Loucy (cell line): ENCODE measurements around the gene ACAA1.

Source experiments
- EZH2phosphoT487 ChIP-seq: fragments of 200-600 bp; IDR thresholded peaks from 2 replicates; pipeline ENCODE4 v1.6.1; 2018; ENCODE audit warnings: antibody characterized with exemption, mild to moderate bottlenecking, moderate library complexity, borderline replicate concordance
- TF ChIP-seq, protein P1 (sequence below): fragments of 200-600 bp; sonication (generic); conservative IDR thresholded peaks from 2 replicates; pipeline ENCODE4 v1.5.1; 2014; ENCODE audit warnings: mild to moderate bottlenecking, antibody characterized with exemption, low read length

DNA sequence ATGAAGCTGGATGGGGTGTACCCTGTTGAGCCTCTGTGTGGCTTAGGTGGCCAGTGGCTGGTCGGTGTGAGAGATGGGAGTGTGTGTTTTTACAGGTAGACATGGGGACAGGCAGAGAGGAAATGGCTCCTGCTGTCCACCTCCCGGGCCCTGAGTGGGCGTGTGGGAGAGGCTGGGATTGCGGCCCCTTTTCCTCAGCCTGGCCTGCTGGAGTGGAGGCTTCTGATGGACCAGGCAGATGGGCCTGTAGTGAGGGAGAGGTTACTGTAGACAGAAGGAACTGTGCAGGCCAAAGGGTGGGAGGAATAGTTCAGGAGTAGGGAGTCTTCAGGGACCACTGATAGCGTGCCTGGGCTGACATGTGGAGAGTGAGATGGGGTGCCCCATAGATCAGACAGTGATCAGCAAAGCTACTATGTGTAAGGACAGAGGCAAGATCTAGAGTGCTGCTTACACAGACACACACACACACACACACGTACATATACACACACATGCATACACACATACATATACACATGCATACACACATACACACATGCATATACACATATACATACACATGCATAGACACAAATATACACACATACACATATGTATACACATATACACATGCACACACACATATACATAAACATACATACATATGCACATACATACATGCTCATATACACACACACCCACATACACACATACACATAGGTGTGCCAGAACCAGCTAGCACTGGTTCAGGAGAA is 26.4 kb downstream of the ACAA1 start:
- TF ChIP-seq, protein P1, sequence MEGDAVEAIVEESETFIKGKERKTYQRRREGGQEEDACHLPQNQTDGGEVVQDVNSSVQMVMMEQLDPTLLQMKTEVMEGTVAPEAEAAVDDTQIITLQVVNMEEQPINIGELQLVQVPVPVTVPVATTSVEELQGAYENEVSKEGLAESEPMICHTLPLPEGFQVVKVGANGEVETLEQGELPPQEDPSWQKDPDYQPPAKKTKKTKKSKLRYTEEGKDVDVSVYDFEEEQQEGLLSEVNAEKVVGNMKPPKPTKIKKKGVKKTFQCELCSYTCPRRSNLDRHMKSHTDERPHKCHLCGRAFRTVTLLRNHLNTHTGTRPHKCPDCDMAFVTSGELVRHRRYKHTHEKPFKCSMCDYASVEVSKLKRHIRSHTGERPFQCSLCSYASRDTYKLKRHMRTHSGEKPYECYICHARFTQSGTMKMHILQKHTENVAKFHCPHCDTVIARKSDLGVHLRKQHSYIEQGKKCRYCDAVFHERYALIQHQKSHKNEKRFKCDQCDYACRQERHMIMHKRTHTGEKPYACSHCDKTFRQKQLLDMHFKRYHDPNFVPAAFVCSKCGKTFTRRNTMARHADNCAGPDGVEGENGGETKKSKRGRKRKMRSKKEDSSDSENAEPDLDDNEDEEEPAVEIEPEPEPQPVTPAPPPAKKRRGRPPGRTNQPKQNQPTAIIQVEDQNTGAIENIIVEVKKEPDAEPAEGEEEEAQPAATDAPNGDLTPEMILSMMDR = no peak
- TF ChIP-seq EZH2phosphoT487 = no peak
